Suprapubic skin (tissue), 4 donors: ENCODE results near the gene PIP5KL1. TPM values are rescaled to one million over a fixed set of nuclear protein-coding genes. Genes with fewer than 3 reads are reported as not detected.

Experiments
- DNase-seq, 2 donors: peaks; one replicate each; pipeline ENCODE4 v3.0.0-alpha.2; 2019; ENCODE audit warnings: low spot score in 2 of 2
- H3K27ac ChIP-seq: fragments of 200-600 bp; sonication (generic); one replicate; pipeline ENCODE4 v1.5.1; 2019
- H3K27me3 ChIP-seq: fragments of 200-600 bp; sonication (generic); one replicate; pipeline ENCODE4 v1.5.1; 2019
- H3K36me3 ChIP-seq: fragments of 200-600 bp; sonication (generic); one replicate; pipeline ENCODE4 v1.5.1; 2019
- H3K4me1 ChIP-seq: fragments of 200-600 bp; sonication (generic); one replicate; pipeline ENCODE4 v1.5.1; 2019
- H3K4me3 ChIP-seq: fragments of 200-600 bp; sonication (generic); one replicate; pipeline ENCODE4 v1.5.1; 2019; ENCODE audit warnings: mild to moderate bottlenecking
- H3K9me3 ChIP-seq: fragments of 200-600 bp; sonication (generic); one replicate; pipeline ENCODE4 v1.5.1; 2019
- CTCF ChIP-seq, 2 donors: fragments of 200-600 bp in 1 of 2; fragments of 450-650 bp in 1 of 2; sonication (generic) in 1 of 2; IDR thresholded peaks; one replicate each; pipeline ENCODE4 v1.5.1; 2016 to 2019; ENCODE audit warnings: antibody characterized with exemption in 2 of 2, mild to moderate bottlenecking in 1 of 2, moderate library complexity in 1 of 2
- EP300 ChIP-seq: sonication (generic); formaldehyde crosslinking; IDR thresholded peaks from one replicate; pipeline ENCODE4 v1.6.1; 2017; ENCODE audit warnings: antibody characterized with exemption
- POLR2A ChIP-seq, 2 donors: fragments of 450-650 bp; IDR thresholded peaks; one replicate each; pipeline ENCODE4 v1.6.1; 2017; ENCODE audit warnings: antibody characterized with exemption in 2 of 2, mild to moderate bottlenecking in 2 of 2, moderate library complexity in 2 of 2
- POLR2AphosphoS5 ChIP-seq, 3 donors: sonication (generic); formaldehyde crosslinking; IDR thresholded peaks; one replicate each; pipeline ENCODE4 v1.6.1; 2017; ENCODE audit warnings: antibody characterized with exemption in 3 of 3
- WGBS: methylation state at CpG from one replicate; pipeline ENCODE4 v1.1.5; 2018; 5-methylcytosine and 5-hydroxymethylcytosine counted together
- total RNA-seq, 4 donors: library from RNA; depleted of rRNA; stranded (reverse); fragments of >200 nt; gene quantifications; one replicate each; pipeline ENCODE4 v1.1.0, GENCODE V29; 2016

PIP5KL1 gene
- total RNA-seq, 4 donors from 2014 or later, result 5.8 to 14.7 (median 9.2) TPM

- 45% methylated on average over 3 of the region's 8 CpGs for WGBS
- no peak for TF ChIP-seq POLR2AphosphoS5 (IDR thresholded peaks at IDR 0.05)
- no peak for TF ChIP-seq POLR2A (IDR thresholded peaks at IDR 0.05)
- no peak for TF ChIP-seq EP300
- no peak for TF ChIP-seq CTCF (IDR thresholded peaks at IDR 0.05)
- DNase-seq, result peak in 1 of 2 donors; percentile 65
- Histone ChIP-seq H3K9me3 (no peaks in the 10 kb centered on the region), H3K4me1 (peaks cover 99% of the 10 kb centered on the region), H3K27ac (peak overlapping the region; percentile 95), H3K36me3 (no peaks in the 10 kb centered on the region), H3K4me3 (no peak overlapping the region), H3K27me3 (no peaks in the 10 kb centered on the region)
Measured at GRCh38 chr9:127966416-127967150, 36.0 kb upstream of the PIP5KL1 start.

- WGBS, result 30% methylated on average over 4 of the region's 6 CpGs
- H3K4me3 ChIP-seq, result peak overlapping the region; percentile 20
- DNase-seq, result no peak
- no peaks in the 10 kb centered on the region for H3K36me3 ChIP-seq
- H3K27ac ChIP-seq, result peak overlapping the region; percentile 95
- TF ChIP-seq EP300 (no peak), CTCF (IDR thresholded peaks at IDR 0.05) (no peak), POLR2A (IDR thresholded peaks at IDR 0.05) (no peak), POLR2AphosphoS5 (IDR thresholded peaks at IDR 0.05) (no peak)
- peaks cover 98% of the 10 kb centered on the region for H3K4me1 ChIP-seq
- no peaks in the 10 kb centered on the region for H3K9me3 ChIP-seq
- H3K27me3 ChIP-seq, result no peaks in the 10 kb centered on the region
Measured at GRCh38 chr9:127965953-127966352, 35.4 kb upstream of the PIP5KL1 start.

GRCh38 chr9:127963359-127964064 is 32.9 kb upstream of the PIP5KL1 start:
- Histone ChIP-seq H3K4me3 (no peak overlapping the region), H3K27ac (peak overlapping the region; percentile 95)

GRCh38 chr9:127963041-127963358 is 32.4 kb upstream of the PIP5KL1 start:
- TF ChIP-seq EP300 (no peak), CTCF (IDR thresholded peaks at IDR 0.05) (no peak), POLR2AphosphoS5 (IDR thresholded peaks at IDR 0.05) (no peak), POLR2A (IDR thresholded peaks at IDR 0.05) (no peak)
- Histone ChIP-seq H3K27me3 (no peaks in the 10 kb centered on the region), H3K4me1 (peaks cover 90% of the 10 kb centered on the region), H3K9me3 (no peaks in the 10 kb centered on the region), H3K4me3 (no peak overlapping the region), H3K27ac (peak overlapping the region; percentile 95), H3K36me3 (no peaks in the 10 kb centered on the region)
- DNase-seq, result no peak
- WGBS, result 67% methylated on average over 3 of the region's 3 CpGs

More at GRCh38 chr9:127963359-127964064, 32.9 kb upstream of the PIP5KL1 start:
- Histone ChIP-seq H3K4me1 (peaks cover 95% of the 10 kb centered on the region), H3K36me3 (no peaks in the 10 kb centered on the region), H3K9me3 (no peaks in the 10 kb centered on the region), H3K27me3 (no peaks in the 10 kb centered on the region)
- DNase-seq, result peak in 1 of 2 donors; percentile 72
- TF ChIP-seq POLR2A (IDR thresholded peaks at IDR 0.05), result no peak
- TF ChIP-seq EP300, result no peak
- no peak for TF ChIP-seq CTCF (IDR thresholded peaks at IDR 0.05)
- no peak for TF ChIP-seq POLR2AphosphoS5 (IDR thresholded peaks at IDR 0.05)
- WGBS, result 62% methylated on average over 13 of the region's 19 CpGs

- 70% methylated on average over 3 of the region's 3 CpGs for WGBS
- peak overlapping the region; percentile 95 for H3K27ac ChIP-seq
- no peak for TF ChIP-seq EP300
- H3K4me3 ChIP-seq, result no peak overlapping the region
- peaks cover 87% of the 10 kb centered on the region for H3K4me1 ChIP-seq
- no peaks in the 10 kb centered on the region for H3K27me3 ChIP-seq
- DNase-seq, result peak in 1 of 2 donors; percentile 55
- H3K9me3 ChIP-seq, result no peaks in the 10 kb centered on the region
- H3K36me3 ChIP-seq, result no peaks in the 10 kb centered on the region
Measured at GRCh38 chr9:127962278-127962677, 31.7 kb upstream of the PIP5KL1 start.
